ENCODE results near the gene DPP4.

The DPP4 gene

GRCh38 chr2:161995553-161996016, 78.4 kb downstream of the DPP4 start:
- no peak for DNase-seq
- no peak overlapping the region for H3K4me3 ChIP-seq (ENCODE audit: low read depth, low read length)
- in situ Hi-C loops (cut with HindIII; ENCODE audit: low pct_ligation_motif_present, low sequenced_read_pairs) = no loop called here

GRCh38 chr2:161994761-161995520, 79.1 kb downstream of the DPP4 start:
- in situ Hi-C loops (cut with HindIII; ENCODE audit: low pct_ligation_motif_present, low sequenced_read_pairs) = no loop called here
- TF ChIP-seq CTCF (IDR thresholded peaks at IDR 0.05; ENCODE audit: low read depth, low read length, missing control alignments) = no peak

More at GRCh38 chr2:161995553-161996016, 78.4 kb downstream of the DPP4 start:
- Histone ChIP-seq H3K27ac (no peak overlapping the region), H3K36me3 (replicated peaks) (no peaks in the 10 kb centered on the region), H3K27me3 (replicated peaks) (no peaks in the 10 kb centered on the region)
- TF ChIP-seq CTCF (IDR thresholded peaks at IDR 0.05; ENCODE audit: low read depth, low read length, missing control alignments) = no peak

GRCh38 chr2:161992531-161992930, 81.5 kb downstream of the DPP4 start:
- DNase-seq = no peak
- in situ Hi-C loops (cut with HindIII; ENCODE audit: low pct_ligation_motif_present, low sequenced_read_pairs) = no loop called here
- Histone ChIP-seq H3K27me3 (replicated peaks) (no peaks in the 10 kb centered on the region), H3K4me3 (ENCODE audit: low read depth, low read length) (no peak overlapping the region), H3K36me3 (replicated peaks) (no peaks in the 10 kb centered on the region), H3K27ac (no peak overlapping the region)
- no peak for TF ChIP-seq CTCF (IDR thresholded peaks at IDR 0.05; ENCODE audit: low read depth, low read length, missing control alignments)

More at GRCh38 chr2:161994761-161995520, 79.1 kb downstream of the DPP4 start:
- no peak for DNase-seq
- Histone ChIP-seq H3K27ac (no peak overlapping the region), H3K27me3 (replicated peaks) (no peaks in the 10 kb centered on the region), H3K4me3 (ENCODE audit: low read depth, low read length) (no peak overlapping the region), H3K36me3 (replicated peaks) (no peaks in the 10 kb centered on the region)

GRCh38 chr2:161991991-161992390, 82.0 kb downstream of the DPP4 start:
- no peaks in the 10 kb centered on the region for H3K36me3 ChIP-seq (replicated peaks)
- no peaks in the 10 kb centered on the region for H3K27me3 ChIP-seq (replicated peaks)
- H3K4me3 ChIP-seq (ENCODE audit: low read depth, low read length) = no peak overlapping the region
- in situ Hi-C loops (cut with HindIII; ENCODE audit: low pct_ligation_motif_present, low sequenced_read_pairs) = no loop called here
- no peak for TF ChIP-seq CTCF (IDR thresholded peaks at IDR 0.05; ENCODE audit: low read depth, low read length, missing control alignments)
- no peak overlapping the region for H3K27ac ChIP-seq
- DNase-seq = no peak

GRCh38 chr2:161990741-161991140, 83.3 kb downstream of the DPP4 start:
- Histone ChIP-seq H3K36me3 (replicated peaks) (no peaks in the 10 kb centered on the region), H3K27ac (no peak overlapping the region), H3K27me3 (replicated peaks) (no peaks in the 10 kb centered on the region), H3K4me3 (ENCODE audit: low read depth, low read length) (no peak overlapping the region)
- in situ Hi-C loops (cut with HindIII; ENCODE audit: low pct_ligation_motif_present, low sequenced_read_pairs) = no loop called here
- no peak for TF ChIP-seq CTCF (IDR thresholded peaks at IDR 0.05; ENCODE audit: low read depth, low read length, missing control alignments)
- DNase-seq = peak; percentile 82
